Fibroblast of lung (primary cell): ENCODE data around the gene LTBP1. TPM values are rescaled to one million over a fixed set of nuclear protein-coding genes. Genes with fewer than 3 reads are reported as not detected.
A peak's percentile ranks its signal among the peaks of the same experiment; 100 is the strongest.

Experiments used
- DNase-seq, 2 donors: peaks; one replicate each; pipeline versions ENCODE4 v3.0.0 to v3.0.0-alpha.2; 2010; ENCODE audit warnings: low read depth in 2 of 2
- H2AFZ ChIP-seq: 2 replicates; pipeline ENCODE4 v1.5.1; 2012; ENCODE audit warnings: low read length, control low read depth, inconsistent platforms
- H3K27ac ChIP-seq: 2 replicates; pipeline ENCODE4 v1.5.1; 2011; ENCODE audit warnings: low read length, control low read depth; ENCODE audit not compliant: insufficient read depth
- H3K27me3 ChIP-seq: 2 replicates; pipeline ENCODE4 v1.5.1; 2011; ENCODE audit warnings: mild to moderate bottlenecking, low read length; ENCODE audit not compliant: control insufficient read depth, insufficient read depth
- H3K36me3 ChIP-seq: 2 replicates; pipeline ENCODE4 v1.5.1; 2011; ENCODE audit warnings: low read length; ENCODE audit not compliant: control insufficient read depth, insufficient read depth
- H3K4me1 ChIP-seq: 2 replicates; pipeline ENCODE4 v1.5.1; 2011; ENCODE audit warnings: low read length; ENCODE audit not compliant: control insufficient read depth, insufficient read depth; ENCODE audit errors: extremely low read depth
- H3K4me2 ChIP-seq: 2 replicates; pipeline ENCODE4 v1.5.1; 2011; ENCODE audit warnings: low read length, control low read depth; ENCODE audit not compliant: insufficient read depth; ENCODE audit errors: extremely low read depth
- H3K4me3 ChIP-seq, 4 experiments: fragments of 200-600 bp in 1 of 4; sonication (generic) in 1 of 4; replicated peaks in 1 of 4; 2 replicates each; pipeline ENCODE4 v1.5.1; 2011 to 2016; ENCODE audit warnings: low read length in 4 of 4, low read depth in 3 of 4, mild to moderate bottlenecking in 3 of 4, control low read depth in 2 of 4, inconsistent platforms in 1 of 4, mixed read lengths in 1 of 4; ENCODE audit not compliant: insufficient read depth in 1 of 4; ENCODE audit errors: control extremely low read depth in 1 of 4
- H3K79me2 ChIP-seq: 2 replicates; pipeline ENCODE4 v1.5.1; 2012; ENCODE audit warnings: mild to moderate bottlenecking, low read length, inconsistent platforms; ENCODE audit not compliant: control insufficient read depth, insufficient read depth
- H3K9ac ChIP-seq: 2 replicates; pipeline ENCODE4 v1.5.1; 2011; ENCODE audit warnings: mild to moderate bottlenecking, low read length, control low read depth; ENCODE audit not compliant: insufficient read depth
- H3K9me3 ChIP-seq: 2 replicates; pipeline ENCODE4 v1.5.1; 2012; ENCODE audit warnings: low read depth, low read length; ENCODE audit not compliant: control insufficient read depth, insufficient read depth
- H4K20me1 ChIP-seq: 2 replicates; pipeline ENCODE4 v1.5.1; 2011; ENCODE audit warnings: low read length; ENCODE audit not compliant: control insufficient read depth, insufficient read depth; ENCODE audit errors: extremely low read depth
- EZH2 ChIP-seq: IDR thresholded peaks from 2 replicates; pipeline ENCODE4 v1.5.1; 2012; ENCODE audit warnings: low read length, control low read depth, mild to moderate bottlenecking; ENCODE audit errors: missing control alignments
- polyA plus RNA-seq, 2 donors: library from polyadenylated mRNA; depleted of rRNA in 1 of 2; stranded (reverse) in 1 of 2; unstranded in 1 of 2; fragments of >200 nt; gene quantifications; 2 replicates each; pipeline ENCODE4 v1.2.1, GENCODE V29; 2011 to 2012; ENCODE audit warnings: missing spikeins in 1 of 2
- total RNA-seq: library from RNA; depleted of rRNA; stranded (reverse); fragments of >200 nt; gene quantifications from 2 replicates; pipeline ENCODE4 v1.2.1, GENCODE V29; 2014
- TF ChIP-seq, protein P1 (sequence below), 2 donors: IDR thresholded peaks in 1 of 2; conservative IDR thresholded peaks in 1 of 2; 1 replicate in 1 of 2; 2 replicates in 1 of 2; pipeline ENCODE4 v1.5.1; 2011 to 2012; ENCODE audit warnings: low read length in 2 of 2, control low read depth in 1 of 2, inconsistent platforms in 1 of 2, low read depth in 1 of 2, mild to moderate bottlenecking in 1 of 2

LTBP1 gene
- total and polyA plus RNA-seq, 2 donors (not counting 1 experiment from before 2014, with no cell fraction given), result 254 to 324 TPM

DNA sequence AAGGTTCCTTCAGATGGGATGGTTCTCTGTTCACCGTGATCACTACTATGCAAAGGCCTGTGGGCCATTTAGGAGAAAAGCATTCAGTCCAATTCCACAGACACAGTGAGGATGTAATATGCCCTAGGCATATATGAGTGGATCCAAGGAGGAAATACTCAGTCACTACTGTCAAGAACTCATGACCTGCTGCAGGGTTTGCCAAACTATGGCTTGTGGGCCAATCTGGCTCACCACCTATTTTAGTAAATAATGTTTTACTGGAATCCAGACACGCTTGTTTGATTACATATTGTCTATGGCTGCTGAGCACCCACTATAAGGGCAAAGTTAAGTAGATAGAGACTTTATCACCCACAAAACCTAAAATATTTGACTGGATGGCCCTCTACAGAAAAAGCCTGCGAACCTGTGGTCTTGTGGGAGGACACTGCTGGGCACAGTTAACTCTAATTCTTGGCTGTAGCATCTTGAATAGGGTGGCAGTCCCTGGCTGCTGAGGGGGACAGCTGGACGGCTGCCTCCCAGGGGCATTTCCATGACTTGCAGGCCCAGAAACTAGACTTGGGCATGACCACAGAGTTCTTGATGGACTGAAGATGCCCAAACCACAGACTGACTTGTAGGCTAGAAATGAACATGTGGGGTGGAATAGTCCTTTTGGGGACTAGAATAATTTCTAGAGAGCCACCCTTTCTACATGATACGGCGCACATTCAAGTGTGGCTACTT is 20.6 kb upstream of the LTBP1 start:
- H4K20me1 ChIP-seq, result no peaks in the 10 kb centered on the region
- no peaks in the 10 kb centered on the region for H3K36me3 ChIP-seq
- H2AFZ ChIP-seq, result no peak overlapping the region
- no peak overlapping the region for H3K27ac ChIP-seq
- H3K27me3 ChIP-seq, result peaks cover 7% of the 10 kb centered on the region
- no peak overlapping the region for H3K4me3 ChIP-seq
- no peaks in the 10 kb centered on the region for H3K9me3 ChIP-seq
- H3K9ac ChIP-seq, result no peak overlapping the region
- no peak for TF ChIP-seq EZH2
- TF ChIP-seq, protein P1, sequence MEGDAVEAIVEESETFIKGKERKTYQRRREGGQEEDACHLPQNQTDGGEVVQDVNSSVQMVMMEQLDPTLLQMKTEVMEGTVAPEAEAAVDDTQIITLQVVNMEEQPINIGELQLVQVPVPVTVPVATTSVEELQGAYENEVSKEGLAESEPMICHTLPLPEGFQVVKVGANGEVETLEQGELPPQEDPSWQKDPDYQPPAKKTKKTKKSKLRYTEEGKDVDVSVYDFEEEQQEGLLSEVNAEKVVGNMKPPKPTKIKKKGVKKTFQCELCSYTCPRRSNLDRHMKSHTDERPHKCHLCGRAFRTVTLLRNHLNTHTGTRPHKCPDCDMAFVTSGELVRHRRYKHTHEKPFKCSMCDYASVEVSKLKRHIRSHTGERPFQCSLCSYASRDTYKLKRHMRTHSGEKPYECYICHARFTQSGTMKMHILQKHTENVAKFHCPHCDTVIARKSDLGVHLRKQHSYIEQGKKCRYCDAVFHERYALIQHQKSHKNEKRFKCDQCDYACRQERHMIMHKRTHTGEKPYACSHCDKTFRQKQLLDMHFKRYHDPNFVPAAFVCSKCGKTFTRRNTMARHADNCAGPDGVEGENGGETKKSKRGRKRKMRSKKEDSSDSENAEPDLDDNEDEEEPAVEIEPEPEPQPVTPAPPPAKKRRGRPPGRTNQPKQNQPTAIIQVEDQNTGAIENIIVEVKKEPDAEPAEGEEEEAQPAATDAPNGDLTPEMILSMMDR (conservative IDR thresholded peaks at IDR 0.05 in 1 of 2, IDR thresholded peaks at IDR 0.05 in 1 of 2; ENCODE audit: low read depth in 1 of 2, low read length in 2 of 2), result no peak
- no peaks in the 10 kb centered on the region for H3K79me2 ChIP-seq
- no peak for DNase-seq
- H3K4me2 ChIP-seq, result no peak overlapping the region
- no peaks in the 10 kb centered on the region for H3K4me1 ChIP-seq

DNA sequence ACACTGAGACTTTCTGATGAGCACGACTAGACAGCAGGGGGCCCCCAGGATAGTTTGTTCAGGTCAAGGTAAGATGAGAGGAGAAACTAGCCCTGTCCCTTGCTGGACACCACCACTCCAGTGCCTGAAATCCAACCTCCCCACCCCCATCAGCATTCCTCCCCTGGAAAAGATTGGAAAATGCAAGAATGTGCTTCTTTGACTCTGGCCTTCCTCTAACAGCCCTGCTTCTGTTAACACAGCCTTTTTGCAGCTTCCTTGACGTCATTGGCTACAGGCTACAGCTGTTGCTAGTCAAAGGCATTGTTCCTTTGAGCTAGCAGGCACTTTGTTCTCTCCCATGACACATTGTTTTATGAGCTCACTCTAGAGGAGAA is 20.1 kb upstream of the LTBP1 start:
- peak; percentile 46 to 82 for DNase-seq
- no peaks in the 10 kb centered on the region for H3K79me2 ChIP-seq
- H3K27me3 ChIP-seq, result peaks cover 7% of the 10 kb centered on the region
- no peaks in the 10 kb centered on the region for H3K4me1 ChIP-seq
- no peak overlapping the region for H3K27ac ChIP-seq
- H2AFZ ChIP-seq, result no peak overlapping the region
- TF ChIP-seq EZH2, result no peak
- TF ChIP-seq, protein P1 (conservative IDR thresholded peaks at IDR 0.05 in 1 of 2, IDR thresholded peaks at IDR 0.05 in 1 of 2; ENCODE audit: low read depth in 1 of 2, low read length in 2 of 2), result no peak
- no peak overlapping the region for H3K4me3 ChIP-seq
- no peaks in the 10 kb centered on the region for H4K20me1 ChIP-seq
- no peak overlapping the region for H3K4me2 ChIP-seq
- H3K9me3 ChIP-seq, result no peaks in the 10 kb centered on the region
- no peak overlapping the region for H3K9ac ChIP-seq
- H3K36me3 ChIP-seq, result no peaks in the 10 kb centered on the region

DNA sequence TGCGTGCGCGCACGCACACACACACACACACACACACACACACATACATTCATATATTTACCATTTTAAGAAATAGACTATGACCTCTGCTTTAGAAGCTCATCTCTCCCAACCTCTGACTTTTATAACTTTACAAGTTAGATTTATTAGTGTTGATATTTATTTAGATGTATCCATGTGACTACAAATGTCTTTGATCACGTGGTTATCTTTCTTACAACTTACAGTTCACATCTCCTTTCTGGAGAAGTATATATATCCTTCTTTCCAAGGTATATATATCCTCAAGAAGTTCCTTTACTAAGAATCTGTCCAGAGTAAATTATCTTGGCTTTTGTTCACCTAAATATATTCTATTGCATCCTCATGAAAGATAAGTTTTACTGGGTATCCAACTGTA is 16.3 kb upstream of the LTBP1 start:
- Histone ChIP-seq H3K4me2 (no peak overlapping the region), H3K27me3 (peaks cover 3% of the 10 kb centered on the region), H3K36me3 (no peaks in the 10 kb centered on the region), H3K9ac (no peak overlapping the region), H3K9me3 (no peaks in the 10 kb centered on the region), H3K79me2 (no peaks in the 10 kb centered on the region), H3K27ac (no peak overlapping the region), H2AFZ (no peak overlapping the region), H4K20me1 (no peaks in the 10 kb centered on the region), H3K4me1 (no peaks in the 10 kb centered on the region), H3K4me3 (no peak overlapping the region)
- TF ChIP-seq, protein P1 (conservative IDR thresholded peaks at IDR 0.05 in 1 of 2, IDR thresholded peaks at IDR 0.05 in 1 of 2; ENCODE audit: low read depth in 1 of 2, low read length in 2 of 2), result no peak
- TF ChIP-seq EZH2, result no peak
- DNase-seq, result no peak
